HG03095 (cell line): Measurements from ENCODE around the gene CGRRF1.

Experiments
- ATAC-seq: cut with Tn5 transposase; IDR thresholded peaks from one replicate; pipeline ENCODE4 v1.9.1; 2021; ENCODE audit warnings: moderate library complexity; ENCODE audit not compliant: unreplicated experiment

Gene CGRRF1

GRCh38 chr14:54572316-54572715 is 62.6 kb downstream of the CGRRF1 start:
- ATAC-seq: no peak

GRCh38 chr14:54574528-54574927 is 64.8 kb downstream of the CGRRF1 start:
- no peak for ATAC-seq

- ATAC-seq: no peak
Measured at GRCh38 chr14:54577494-54577893, 67.8 kb downstream of the CGRRF1 start.

- no peak for ATAC-seq
Measured at GRCh38 chr14:54577977-54578376, 68.3 kb downstream of the CGRRF1 start.

- no peak for ATAC-seq
Measured at GRCh38 chr14:54579621-54580020, 69.9 kb downstream of the CGRRF1 start.

GRCh38 chr14:54580933-54581332 is 71.2 kb downstream of the CGRRF1 start:
- ATAC-seq: no peak

- ATAC-seq: no peak
Measured at GRCh38 chr14:54582334-54582733, 72.6 kb downstream of the CGRRF1 start.

GRCh38 chr14:54584097-54584496 is 74.4 kb downstream of the CGRRF1 start:
- no peak for ATAC-seq

- no peak for ATAC-seq
Measured at GRCh38 chr14:54585214-54585613, 75.5 kb downstream of the CGRRF1 start.
